Measurements from ENCODE around the gene MACIR. TPM values are rescaled to one million over a fixed set of nuclear protein-coding genes. Genes with fewer than 3 reads are reported as not detected.

The MACIR gene
- total RNA-seq, 1 experiment from 2014 or later = 13.6 TPM

DNA sequence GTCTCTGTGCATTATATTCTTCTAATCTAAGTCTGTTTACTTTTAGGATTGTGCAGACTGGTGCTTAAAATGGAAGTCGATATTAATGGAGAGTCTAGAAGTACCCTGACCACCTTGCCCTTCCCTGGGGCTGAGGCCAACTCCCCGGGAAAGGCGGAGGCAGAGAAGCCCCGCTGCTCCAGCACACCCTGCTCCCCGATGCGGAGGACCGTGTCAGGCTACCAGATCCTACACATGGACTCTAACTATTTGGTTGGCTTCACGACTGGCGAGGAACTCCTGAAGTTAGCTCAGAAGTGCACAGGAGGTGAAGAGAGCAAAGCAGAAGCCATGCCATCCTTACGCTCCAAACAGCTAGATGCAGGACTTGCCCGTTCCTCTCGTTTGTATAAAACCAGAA, 17.3 kb downstream of the MACIR start:
- in situ Hi-C loops (cut with HindIII; ENCODE audit: low pct_unique_long_range_greater_than_20kb, low sequenced_read_pairs) = no loop called here

GRCh38 chr5:103280967-103281366, 22.4 kb downstream of the MACIR start:
- in situ Hi-C loops (cut with HindIII; ENCODE audit: low pct_unique_long_range_greater_than_20kb, low sequenced_read_pairs) = no loop called here
- DNase-seq (ENCODE audit: low read depth) = no peak

More for the DNA sequence above, 17.3 kb downstream of the MACIR start:
- DNase-seq (ENCODE audit: low read depth) = no peak

DNA sequence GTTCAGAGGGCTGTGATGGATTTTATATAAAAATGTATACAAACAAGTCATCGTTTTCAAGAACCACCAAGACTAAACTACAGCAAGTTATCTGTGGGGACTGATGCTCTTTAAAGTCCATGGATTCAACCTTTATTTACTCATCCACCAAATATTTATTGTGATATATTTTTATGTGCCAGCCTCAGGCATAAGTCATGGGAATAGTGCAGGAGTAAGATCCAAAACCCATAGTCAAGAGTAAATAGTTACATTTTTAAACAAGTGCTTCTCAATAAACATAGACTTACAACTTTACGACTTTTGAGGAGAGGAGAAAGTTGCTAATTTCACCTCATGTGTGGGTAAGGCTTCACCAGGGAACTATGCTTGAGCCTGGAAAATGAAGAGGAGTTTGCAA, 24.6 kb downstream of the MACIR start:
- DNase-seq (ENCODE audit: low read depth) = no peak
- in situ Hi-C loops (cut with HindIII; ENCODE audit: low pct_unique_long_range_greater_than_20kb, low sequenced_read_pairs) = no loop called here

DNA sequence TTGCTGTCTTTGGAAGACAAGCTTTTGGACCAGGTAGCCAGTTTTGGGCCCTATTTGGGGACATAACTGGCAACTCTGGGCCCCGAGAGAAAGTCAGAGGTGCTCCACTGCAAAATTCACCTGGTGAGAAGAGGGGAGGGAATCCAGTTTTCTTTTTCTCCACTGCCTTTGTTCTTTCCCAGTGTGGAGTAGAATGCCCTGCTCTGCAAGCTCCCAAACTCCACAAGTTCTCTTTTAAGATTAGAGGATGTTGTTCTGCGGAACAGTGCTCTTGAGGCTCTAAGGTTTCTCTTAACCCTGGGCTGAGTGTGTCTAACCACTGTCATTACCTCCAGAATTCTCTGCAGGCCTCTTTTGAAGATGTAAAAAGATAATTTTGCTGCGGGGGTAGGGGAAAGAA, 25.3 kb downstream of the MACIR start:
- in situ Hi-C loops (cut with HindIII; ENCODE audit: low pct_unique_long_range_greater_than_20kb, low sequenced_read_pairs) = no loop called here
- DNase-seq (ENCODE audit: low read depth) = no peak

GRCh38 chr5:103286622-103287021, 28.1 kb downstream of the MACIR start:
- DNase-seq (ENCODE audit: low read depth) = no peak
- in situ Hi-C loops (cut with HindIII; ENCODE audit: low pct_unique_long_range_greater_than_20kb, low sequenced_read_pairs) = no loop called here

GRCh38 chr5:103289024-103289423, 30.5 kb downstream of the MACIR start:
- in situ Hi-C loops (cut with HindIII; ENCODE audit: low pct_unique_long_range_greater_than_20kb, low sequenced_read_pairs) = no loop called here
- no peak for DNase-seq (ENCODE audit: low read depth)

DNA sequence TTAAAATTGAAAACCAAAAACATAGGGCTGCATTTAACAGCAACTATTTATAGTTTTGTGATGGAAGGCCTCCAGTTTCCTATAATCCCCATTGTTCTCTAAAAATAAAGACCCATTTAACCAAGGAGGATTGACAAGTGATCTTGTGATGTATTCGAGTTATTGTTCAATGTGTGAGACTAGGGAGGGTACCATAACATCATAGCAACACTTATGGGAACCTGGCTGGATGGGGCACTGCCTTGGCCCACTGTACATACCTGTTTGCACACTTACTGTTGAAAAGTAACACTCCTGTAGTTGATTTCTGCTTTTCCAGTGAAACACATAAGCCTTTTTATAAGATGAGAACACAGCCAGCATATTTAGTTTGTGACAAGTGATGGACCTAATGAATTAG, 32.3 kb downstream of the MACIR start:
- in situ Hi-C loops (cut with HindIII; ENCODE audit: low pct_unique_long_range_greater_than_20kb, low sequenced_read_pairs) = no loop called here
- no peak for DNase-seq (ENCODE audit: low read depth)

GRCh38 chr5:103291606-103292005, 33.0 kb downstream of the MACIR start:
- no peak for DNase-seq (ENCODE audit: low read depth)
- in situ Hi-C loops (cut with HindIII; ENCODE audit: low pct_unique_long_range_greater_than_20kb, low sequenced_read_pairs) = no loop called here

- in situ Hi-C loops (cut with HindIII; ENCODE audit: low pct_unique_long_range_greater_than_20kb, low sequenced_read_pairs) = no loop called here
- DNase-seq (ENCODE audit: low read depth) = no peak
These were observed 34.5 kb downstream of the MACIR start for GRCh38 chr5:103293099-103293498.

- in situ Hi-C loops (cut with HindIII; ENCODE audit: low pct_unique_long_range_greater_than_20kb, low sequenced_read_pairs) = no loop called here
- no peak for DNase-seq (ENCODE audit: low read depth)
These were observed 35.2 kb downstream of the MACIR start for GRCh38 chr5:103293719-103294118.

DNA sequence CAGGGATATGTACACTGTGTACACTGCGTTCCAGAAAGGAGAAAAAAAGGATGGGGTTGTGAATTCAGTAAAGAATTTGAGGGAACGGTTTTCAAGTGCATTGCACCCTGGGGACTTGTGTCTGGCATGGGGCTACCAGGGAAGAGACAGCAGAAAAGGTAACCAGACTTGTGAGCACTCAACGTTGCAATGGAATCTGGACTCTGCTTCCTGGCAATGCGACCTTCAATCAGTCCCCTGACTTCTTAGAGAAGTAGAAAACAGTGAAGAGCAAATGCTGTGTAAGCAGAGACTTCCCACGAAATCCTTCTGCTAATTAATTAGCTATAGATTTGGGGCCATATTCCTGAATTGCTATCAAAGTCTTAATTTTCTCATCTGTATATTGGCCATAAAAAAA, 36.3 kb downstream of the MACIR start:
- DNase-seq (ENCODE audit: low read depth) = no peak
- in situ Hi-C loops (cut with HindIII; ENCODE audit: low pct_unique_long_range_greater_than_20kb, low sequenced_read_pairs) = no loop called here

- DNase-seq (ENCODE audit: low read depth) = no peak
- in situ Hi-C loops (cut with HindIII; ENCODE audit: low pct_unique_long_range_greater_than_20kb, low sequenced_read_pairs) = no loop called here
These were observed 36.9 kb downstream of the MACIR start for GRCh38 chr5:103295424-103295823.

- no peak for DNase-seq (ENCODE audit: low read depth)
- in situ Hi-C loops (cut with HindIII; ENCODE audit: low pct_unique_long_range_greater_than_20kb, low sequenced_read_pairs) = no loop called here
These were observed 37.3 kb downstream of the MACIR start for GRCh38 chr5:103295871-103296270.

GRCh38 chr5:103298117-103298516, 39.6 kb downstream of the MACIR start:
- in situ Hi-C loops (cut with HindIII; ENCODE audit: low pct_unique_long_range_greater_than_20kb, low sequenced_read_pairs) = no loop called here
- no peak for DNase-seq (ENCODE audit: low read depth)

- in situ Hi-C loops (cut with HindIII; ENCODE audit: low pct_unique_long_range_greater_than_20kb, low sequenced_read_pairs) = no loop called here
These were observed 40.1 kb downstream of the MACIR start for GRCh38 chr5:103298607-103299188.

GRCh38 chr5:103305809-103306208, 47.2 kb downstream of the MACIR start:
- in situ Hi-C loops (cut with HindIII; ENCODE audit: low pct_unique_long_range_greater_than_20kb, low sequenced_read_pairs) = no loop called here
- no peak for DNase-seq (ENCODE audit: low read depth)

More at GRCh38 chr5:103298607-103299188, 40.1 kb downstream of the MACIR start:
- no peak for DNase-seq (ENCODE audit: low read depth)

DNA sequence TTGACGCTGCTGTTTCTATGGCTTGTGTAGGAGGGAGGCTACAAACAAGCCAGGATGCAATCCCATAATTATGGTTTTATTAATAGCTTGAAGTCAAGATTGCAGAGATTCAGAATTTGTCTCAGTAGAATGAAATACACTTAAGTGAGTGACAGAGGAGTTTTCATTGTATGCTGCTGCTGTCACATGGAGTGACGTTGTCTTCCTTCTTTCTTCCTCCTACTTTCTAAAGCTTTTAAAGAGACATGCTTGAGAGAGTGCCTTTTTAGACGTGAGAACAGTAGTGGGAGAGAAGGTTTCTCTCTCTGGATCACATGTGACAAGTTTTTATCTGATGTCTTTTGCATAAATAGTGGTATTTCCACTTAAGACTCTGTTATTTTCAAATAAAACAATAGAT, 48.9 kb downstream of the MACIR start:
- in situ Hi-C loops (cut with HindIII; ENCODE audit: low pct_unique_long_range_greater_than_20kb, low sequenced_read_pairs) = no loop called here
- DNase-seq (ENCODE audit: low read depth) = no peak

- in situ Hi-C loops (cut with HindIII; ENCODE audit: low pct_unique_long_range_greater_than_20kb, low sequenced_read_pairs) = no loop called here
- DNase-seq (ENCODE audit: low read depth) = no peak
These were observed 50.2 kb downstream of the MACIR start for GRCh38 chr5:103308774-103309173.

GRCh38 chr5:103313056-103313455, 54.5 kb downstream of the MACIR start:
- in situ Hi-C loops (cut with HindIII; ENCODE audit: low pct_unique_long_range_greater_than_20kb, low sequenced_read_pairs) = no loop called here
- no peak for DNase-seq (ENCODE audit: low read depth)

GRCh38 chr5:103315455-103315854, 56.9 kb downstream of the MACIR start:
- in situ Hi-C loops (cut with HindIII; ENCODE audit: low pct_unique_long_range_greater_than_20kb, low sequenced_read_pairs) = no loop called here
- DNase-seq (ENCODE audit: low read depth) = no peak

- no peak for DNase-seq (ENCODE audit: low read depth)
- in situ Hi-C loops (cut with HindIII; ENCODE audit: low pct_unique_long_range_greater_than_20kb, low sequenced_read_pairs) = no loop called here
These were observed 68.9 kb downstream of the MACIR start for GRCh38 chr5:103327451-103327850.
